ENCODE results near the gene CTU2. TPM values are rescaled to one million over a fixed set of nuclear protein-coding genes. Genes with fewer than 3 reads are reported as not detected.

CTU2 gene
- total RNA-seq, 1 donor from 2014 or later, result 32.1 TPM

GRCh38 chr16:88732961-88733294, 26.6 kb downstream of the CTU2 start:
- Mint-ChIP-seq H3K27ac (ENCODE audit: unreplicated experiment) (no peak overlapping the region), H3K9me3 (no peaks in the 10 kb centered on the region), H3K27me3 (ENCODE audit: low read depth) (no peaks in the 10 kb centered on the region), H3K4me1 (no peaks in the 10 kb centered on the region), H3K36me3 (ENCODE audit: low read depth) (no peaks in the 10 kb centered on the region), H3K4me3 (no peak overlapping the region)
- TF ChIP-seq CTCF (conservative IDR thresholded peaks at IDR 0.05), result no peak
- no peak for DNase-seq (ENCODE audit: low read depth, low spot score)

GRCh38 chr16:88733630-88734360, 27.5 kb downstream of the CTU2 start:
- H3K4me1 Mint-ChIP-seq, result no peaks in the 10 kb centered on the region
- no peaks in the 10 kb centered on the region for H3K9me3 Mint-ChIP-seq
- no peak overlapping the region for H3K4me3 Mint-ChIP-seq
- H3K27me3 Mint-ChIP-seq (ENCODE audit: low read depth), result no peaks in the 10 kb centered on the region
- no peak for TF ChIP-seq CTCF (conservative IDR thresholded peaks at IDR 0.05)
- DNase-seq (ENCODE audit: low read depth, low spot score), result no peak
- H3K36me3 Mint-ChIP-seq (ENCODE audit: low read depth), result no peaks in the 10 kb centered on the region
- H3K27ac Mint-ChIP-seq (ENCODE audit: unreplicated experiment), result no peak overlapping the region

- no peak for TF ChIP-seq CTCF (conservative IDR thresholded peaks at IDR 0.05)
- Mint-ChIP-seq H3K27me3 (ENCODE audit: low read depth) (no peaks in the 10 kb centered on the region), H3K27ac (ENCODE audit: unreplicated experiment) (no peak overlapping the region), H3K36me3 (ENCODE audit: low read depth) (no peaks in the 10 kb centered on the region), H3K9me3 (no peaks in the 10 kb centered on the region), H3K4me3 (no peak overlapping the region), H3K4me1 (no peaks in the 10 kb centered on the region)
- DNase-seq (ENCODE audit: low read depth, low spot score), result no peak
Observed at GRCh38 chr16:88734361-88734728, 28.0 kb downstream of the CTU2 start.

GRCh38 chr16:88735121-88735520, 28.8 kb downstream of the CTU2 start:
- Mint-ChIP-seq H3K4me1 (no peaks in the 10 kb centered on the region), H3K27me3 (ENCODE audit: low read depth) (no peaks in the 10 kb centered on the region), H3K4me3 (no peak overlapping the region), H3K9me3 (no peaks in the 10 kb centered on the region), H3K36me3 (ENCODE audit: low read depth) (no peaks in the 10 kb centered on the region), H3K27ac (ENCODE audit: unreplicated experiment) (no peak overlapping the region)
- DNase-seq (ENCODE audit: low read depth, low spot score), result no peak
- no peak for TF ChIP-seq CTCF (conservative IDR thresholded peaks at IDR 0.05)

GRCh38 chr16:88735616-88736015, 29.3 kb downstream of the CTU2 start:
- Mint-ChIP-seq H3K36me3 (ENCODE audit: low read depth) (no peaks in the 10 kb centered on the region), H3K4me3 (no peak overlapping the region), H3K9me3 (no peaks in the 10 kb centered on the region), H3K27ac (ENCODE audit: unreplicated experiment) (no peak overlapping the region), H3K27me3 (ENCODE audit: low read depth) (no peaks in the 10 kb centered on the region), H3K4me1 (no peaks in the 10 kb centered on the region)
- TF ChIP-seq CTCF (conservative IDR thresholded peaks at IDR 0.05), result no peak
- DNase-seq (ENCODE audit: low read depth, low spot score), result no peak
